GM12872 (cell line): ENCODE data around the gene RGS14.
A peak's percentile ranks its signal among the peaks of the same experiment; 100 is the strongest.

Source experiments
- CTCF ChIP-seq: IDR thresholded peaks from 3 replicates; pipeline ENCODE4 v1.5.1; 2011; ENCODE audit warnings: low read depth, mild to moderate bottlenecking, low read length, moderate library complexity; ENCODE audit not compliant: insufficient read depth

RGS14 gene

GRCh38 chr5:177365845-177366527, 8.3 kb downstream of the RGS14 start:
- no peak for TF ChIP-seq CTCF

- TF ChIP-seq CTCF, result no peak
Measured at GRCh38 chr5:177366528-177367322, 9.0 kb downstream of the RGS14 start.

GRCh38 chr5:177367323-177367848, 9.7 kb downstream of the RGS14 start:
- TF ChIP-seq CTCF, result no peak

- no peak for TF ChIP-seq CTCF
Measured at GRCh38 chr5:177367981-177368868, 10.5 kb downstream of the RGS14 start.

- peak; percentile 87 for TF ChIP-seq CTCF
Measured at GRCh38 chr5:177368869-177369644, 11.3 kb downstream of the RGS14 start.

- no peak for TF ChIP-seq CTCF
Measured at GRCh38 chr5:177369645-177370440, 12.1 kb downstream of the RGS14 start.
